ENCODE results near the gene APOF. TPM values are rescaled to one million over a fixed set of nuclear protein-coding genes. Genes with fewer than 3 reads are reported as not detected.
A peak's percentile ranks its signal among the peaks of the same experiment; 100 is the strongest.

The APOF gene
- total RNA-seq, 1 experiment from 2014 or later = not detected

DNA sequence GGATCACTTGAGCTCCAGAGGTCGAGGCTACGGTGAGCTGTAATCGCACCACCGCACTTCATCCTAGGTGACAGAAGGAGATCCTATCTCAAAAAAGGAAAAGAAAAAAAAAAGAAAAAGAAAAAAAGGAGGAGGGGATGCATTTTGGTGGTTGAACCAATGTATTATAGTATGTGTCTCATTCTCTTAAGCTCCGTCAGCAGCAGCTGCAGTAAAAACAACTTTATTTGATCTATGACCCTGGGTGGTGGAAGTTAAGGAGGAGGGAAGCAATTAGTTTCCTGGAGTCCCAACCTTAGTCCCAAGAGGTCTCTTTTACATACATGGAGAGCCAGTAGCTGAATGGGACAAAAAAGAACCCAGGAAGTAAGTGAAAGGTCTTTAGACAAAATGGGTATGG, 26.8 kb upstream of the APOF start:
- no peak overlapping the region for H2BK120ac ChIP-seq (ENCODE audit: low read depth, low read length, poor library complexity, severe bottlenecking)
- Mint-ChIP-seq H3K4me3 (no peak overlapping the region), H3K4me1 (peaks cover 8 to 10% of the 10 kb centered on the region in 2 experiments), H3K27me3 (ENCODE audit: low read depth) (no peaks in the 10 kb centered on the region), H3K36me3 (ENCODE audit: insufficient read depth in 1 of 3, low read depth in 3 of 3) (no peaks in the 10 kb centered on the region), H3K9me3 (peaks cover 6% of the 10 kb centered on the region in 2 experiments; a peak in 2 of 5 replicates), H3K27ac (0 out of 7 replicates have a peak overlapping the region, but pooled peaks of 1 of the 3 experiments have one; percentile 14)
- H3K9ac ChIP-seq (ENCODE audit: extremely low read depth, insufficient read length, low read length) = no peak overlapping the region
- H3K79me1 ChIP-seq (ENCODE audit: insufficient read depth, low read depth, low read length, poor library complexity, severe bottlenecking) = no peaks in the 10 kb centered on the region
- no peaks in the 10 kb centered on the region for H3K23me2 ChIP-seq (ENCODE audit: insufficient read length, low read depth, low read length, poor library complexity, severe bottlenecking)
- TF ChIP-seq, protein P1, sequence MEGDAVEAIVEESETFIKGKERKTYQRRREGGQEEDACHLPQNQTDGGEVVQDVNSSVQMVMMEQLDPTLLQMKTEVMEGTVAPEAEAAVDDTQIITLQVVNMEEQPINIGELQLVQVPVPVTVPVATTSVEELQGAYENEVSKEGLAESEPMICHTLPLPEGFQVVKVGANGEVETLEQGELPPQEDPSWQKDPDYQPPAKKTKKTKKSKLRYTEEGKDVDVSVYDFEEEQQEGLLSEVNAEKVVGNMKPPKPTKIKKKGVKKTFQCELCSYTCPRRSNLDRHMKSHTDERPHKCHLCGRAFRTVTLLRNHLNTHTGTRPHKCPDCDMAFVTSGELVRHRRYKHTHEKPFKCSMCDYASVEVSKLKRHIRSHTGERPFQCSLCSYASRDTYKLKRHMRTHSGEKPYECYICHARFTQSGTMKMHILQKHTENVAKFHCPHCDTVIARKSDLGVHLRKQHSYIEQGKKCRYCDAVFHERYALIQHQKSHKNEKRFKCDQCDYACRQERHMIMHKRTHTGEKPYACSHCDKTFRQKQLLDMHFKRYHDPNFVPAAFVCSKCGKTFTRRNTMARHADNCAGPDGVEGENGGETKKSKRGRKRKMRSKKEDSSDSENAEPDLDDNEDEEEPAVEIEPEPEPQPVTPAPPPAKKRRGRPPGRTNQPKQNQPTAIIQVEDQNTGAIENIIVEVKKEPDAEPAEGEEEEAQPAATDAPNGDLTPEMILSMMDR (conservative IDR thresholded peaks at IDR 0.05) = no peak
- no peak overlapping the region for H3K56ac ChIP-seq (ENCODE audit: insufficient read length, low read depth, low read length)
- no peak overlapping the region for H3K14ac ChIP-seq (ENCODE audit: insufficient read depth, low read length)
- no peak overlapping the region for H3K27ac ChIP-seq (ENCODE audit: insufficient read length, low read depth, low read length)
- no peaks in the 10 kb centered on the region for H3K79me2 ChIP-seq (ENCODE audit: insufficient read depth, low read length)
- no CpG with 5 or more reads among the region's 5 CpGs for WGBS (ENCODE audit: extremely low coverage, insufficient read length, low lambda C conversion rate)
- H4K20me1 ChIP-seq (ENCODE audit: control insufficient read depth, insufficient read depth, insufficient read length) = no peaks in the 10 kb centered on the region
- no peak overlapping the region for H2BK5ac ChIP-seq (ENCODE audit: insufficient read length, low read length)
- no peak overlapping the region for H2AFZ ChIP-seq (ENCODE audit: low read length)
- H3T11ph ChIP-seq (ENCODE audit: low read length) = no peak overlapping the region
- H3K4me2 ChIP-seq (ENCODE audit: insufficient read depth, insufficient read length, low read length) = no peak overlapping the region
- no peak overlapping the region for H3K18ac ChIP-seq (ENCODE audit: insufficient read length, low read depth, low read length)
- H2BK12ac ChIP-seq (ENCODE audit: insufficient read length, low read depth, low read length) = no peak overlapping the region
- H3K4ac ChIP-seq (ENCODE audit: low read depth, low read length) = no peak overlapping the region
- no peak overlapping the region for H4K5ac ChIP-seq (ENCODE audit: insufficient read length, low read depth, low read length)
- no peak overlapping the region for H4K8ac ChIP-seq (replicated peaks; ENCODE audit: insufficient read length, low read depth, low read length)
- H4K91ac ChIP-seq (ENCODE audit: insufficient read length, low read depth, low read length) = no peak overlapping the region
- no peaks in the 10 kb centered on the region for H3K27me3 ChIP-seq (ENCODE audit: insufficient read depth, low read length)
- H3K4me1 ChIP-seq (ENCODE audit: insufficient read depth, low read length) = no peaks in the 10 kb centered on the region
- no peak overlapping the region for H2BK15ac ChIP-seq (ENCODE audit: low read depth, low read length)
- no peak for DNase-seq
- no peak overlapping the region for H3K23ac ChIP-seq (ENCODE audit: insufficient read length, low read depth, low read length)
- H3K9me3 ChIP-seq (ENCODE audit: control insufficient read depth, low read depth, low read length) = no peaks in the 10 kb centered on the region
- H2AK5ac ChIP-seq (ENCODE audit: insufficient read length, low read length) = no peak overlapping the region
- H2BK20ac ChIP-seq (ENCODE audit: low read depth, low read length, poor library complexity, severe bottlenecking) = no peak overlapping the region
